Activated CD4-positive, alpha-beta T cell treated with anti-CD3 and anti-CD28 coated beads, Interleukin-2, Interleukin-4, amounts not matched to agents 100 ng/mL and 50 ng/mL, durations not matched to agents 16 hours and 8 hours (primary cell): ENCODE results near the gene ZNF319.
A peak's percentile ranks its signal among the peaks of the same experiment; 100 is the strongest.

Source experiments
- DNase-seq: peaks from one replicate; pipeline ENCODE4 v3.0.0-alpha.2; 2020; ENCODE audit warnings: low spot score

ZNF319 gene

DNA sequence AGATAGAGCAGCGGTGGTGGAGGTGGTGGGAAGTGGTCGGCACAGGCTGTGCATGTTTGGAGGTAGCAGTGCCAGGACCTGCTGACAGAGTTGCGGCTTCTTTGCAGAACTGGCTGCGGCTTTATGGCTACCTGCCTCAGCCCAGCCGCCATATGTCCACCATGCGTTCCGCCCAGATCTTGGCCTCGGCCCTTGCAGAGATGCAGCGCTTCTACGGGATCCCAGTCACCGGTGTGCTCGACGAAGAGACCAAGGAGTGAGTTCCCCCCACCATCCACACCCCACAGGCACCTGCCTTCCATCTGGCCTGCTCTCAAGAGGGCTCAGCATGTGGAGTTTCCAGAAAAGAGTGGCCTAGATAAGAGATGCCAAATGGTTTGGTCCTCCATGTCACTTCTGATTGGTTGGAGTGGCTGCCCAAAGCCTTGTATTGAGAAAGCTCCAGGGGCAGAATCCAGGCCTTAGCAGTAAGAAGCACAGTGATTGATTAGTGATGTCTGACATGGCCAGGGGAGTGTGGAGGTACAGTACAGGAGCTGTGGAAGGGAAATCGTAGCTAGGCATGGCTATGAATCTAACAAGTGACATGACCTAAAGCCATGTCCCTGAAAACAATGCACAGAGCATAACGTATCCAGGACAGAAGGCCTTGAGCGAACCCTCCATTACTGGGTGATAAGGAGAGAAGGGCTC lies 37.0 kb upstream of the ZNF319 start:
- DNase-seq = no peak

DNA sequence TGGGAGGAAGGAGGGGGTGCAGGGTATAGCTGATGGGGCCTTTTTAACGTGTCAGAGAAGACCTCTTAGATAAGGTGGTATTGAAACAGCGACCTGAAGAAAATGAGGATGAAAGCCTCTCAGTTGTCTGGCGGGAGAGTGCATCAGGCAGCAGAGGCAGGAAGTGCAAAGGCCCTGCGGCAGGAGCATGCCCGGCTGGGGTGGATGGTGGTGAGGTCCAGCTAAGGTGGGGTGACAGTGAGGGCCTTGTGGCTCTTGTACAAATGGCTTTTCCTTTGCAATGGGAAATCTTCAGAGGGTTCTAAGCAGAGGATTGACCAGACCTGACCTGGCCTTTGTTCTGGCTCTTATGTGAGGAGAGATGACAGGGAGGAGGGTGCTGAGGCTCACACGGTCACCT lies 36.5 kb upstream of the ZNF319 start:
- DNase-seq = no peak

DNA sequence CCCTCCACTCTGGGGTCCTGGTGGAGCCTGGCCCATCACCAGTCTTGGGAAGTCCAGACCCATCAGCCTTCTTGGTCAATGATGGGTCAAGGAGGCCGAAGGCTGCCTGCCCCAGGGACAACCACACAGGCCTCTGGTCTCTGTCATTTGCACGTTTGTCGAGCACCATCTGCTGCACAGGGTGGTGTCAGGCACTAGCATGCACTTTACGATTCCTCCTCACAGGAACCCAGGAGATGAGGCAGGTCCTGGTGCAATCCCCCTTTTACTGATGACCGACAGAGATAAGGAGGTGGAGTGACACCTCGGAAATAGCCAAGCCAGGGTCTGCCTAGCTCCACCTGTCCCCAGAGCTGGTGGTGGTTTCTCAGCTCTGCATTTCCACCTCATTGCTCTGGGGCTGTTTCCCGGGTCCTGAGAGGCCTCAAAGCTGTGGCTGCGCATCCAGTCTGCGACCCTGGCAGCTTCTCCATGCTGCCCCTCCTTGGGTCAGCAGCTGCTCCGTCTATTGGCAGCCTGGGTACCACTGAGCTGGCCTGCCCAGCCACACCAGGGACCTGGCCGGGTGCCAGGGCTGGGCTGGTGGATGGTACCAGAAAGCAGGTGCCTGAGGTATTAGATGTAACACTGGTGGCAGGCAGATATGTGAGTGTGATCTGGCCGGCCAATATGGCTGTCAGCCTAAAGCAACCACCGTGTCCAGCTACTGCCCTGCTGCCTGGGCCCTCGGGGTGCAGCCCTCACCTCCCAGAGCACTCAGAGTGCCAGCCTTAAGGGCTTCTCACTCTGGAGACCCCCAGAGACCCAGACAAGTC lies 35.1 kb upstream of the ZNF319 start:
- DNase-seq = no peak

DNA sequence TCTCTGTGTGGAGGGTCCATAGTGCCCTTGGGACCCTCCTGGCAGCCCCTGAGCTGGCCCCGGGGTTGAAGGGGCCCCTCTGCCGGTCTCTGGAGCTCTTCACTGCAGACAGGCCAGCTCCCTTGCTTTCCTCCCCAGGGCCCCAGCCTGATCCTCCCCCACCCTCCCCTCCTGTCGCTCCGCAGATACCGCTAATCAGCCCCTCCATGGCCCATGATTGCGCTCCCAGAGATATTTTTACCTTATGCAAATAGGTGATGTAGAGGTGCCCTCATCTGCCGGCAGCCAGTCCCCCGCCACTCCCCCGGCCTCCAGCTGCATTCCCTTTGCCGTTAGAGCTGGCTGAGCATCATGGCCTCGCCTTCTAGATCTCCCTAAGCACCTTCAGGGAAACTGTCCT lies 34.3 kb upstream of the ZNF319 start:
- no peak for DNase-seq

DNA sequence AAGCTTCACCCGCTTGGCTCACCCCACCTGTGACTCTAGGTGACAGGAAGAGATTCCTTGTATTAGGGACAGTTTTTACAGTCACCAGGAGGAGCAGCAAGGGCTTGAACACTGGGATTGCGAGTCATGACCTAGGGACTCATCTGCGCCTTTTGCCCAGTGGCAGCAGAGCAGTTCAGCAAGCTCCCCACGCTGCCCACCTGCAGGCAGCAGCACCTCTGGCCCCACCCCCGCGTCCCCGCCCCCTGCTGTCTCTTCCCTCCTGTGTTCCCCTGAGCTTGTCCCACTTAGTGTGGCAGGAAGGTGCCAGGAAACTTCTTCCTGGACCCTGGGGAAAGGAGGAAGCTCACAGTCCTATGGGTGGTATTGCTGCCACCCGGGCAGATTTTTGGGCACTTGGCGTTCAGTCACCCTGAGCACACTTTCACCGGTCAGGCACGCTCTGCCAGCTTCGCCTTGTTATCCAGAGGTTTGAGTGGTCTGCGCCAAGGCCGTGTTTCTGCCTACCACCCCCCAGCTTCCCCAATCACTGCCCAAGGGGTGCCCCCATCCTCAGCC lies 33.7 kb upstream of the ZNF319 start:
- DNase-seq = no peak

DNA sequence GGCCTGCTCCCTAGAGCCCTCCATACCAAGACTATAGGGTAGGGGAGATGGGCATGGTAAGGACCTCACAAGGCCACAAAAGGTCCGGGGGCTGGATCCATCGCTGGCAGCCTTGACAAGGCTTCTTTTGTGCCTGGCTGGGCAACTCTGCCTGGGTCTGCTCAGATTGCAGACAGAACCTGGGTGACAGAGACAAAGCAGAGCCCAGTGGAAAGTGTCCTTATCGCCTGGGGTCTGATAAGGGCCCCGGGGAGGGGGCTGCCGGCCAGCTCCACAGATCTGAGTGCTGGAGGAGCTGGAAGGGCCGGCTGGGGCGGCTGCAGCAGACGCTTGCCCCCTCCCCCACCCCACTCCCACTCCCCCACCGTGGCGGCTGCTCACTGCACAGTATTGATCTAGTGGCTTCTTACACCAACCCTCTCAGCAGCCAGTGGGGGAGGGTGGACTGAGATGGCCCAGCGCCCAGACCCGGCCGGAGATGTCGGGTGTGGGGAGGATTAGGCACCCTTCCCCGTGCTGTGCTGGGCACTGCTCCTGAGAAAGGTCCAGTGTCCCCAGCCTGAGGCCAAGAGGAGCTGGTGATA lies 32.3 kb upstream of the ZNF319 start:
- DNase-seq = no peak

DNA sequence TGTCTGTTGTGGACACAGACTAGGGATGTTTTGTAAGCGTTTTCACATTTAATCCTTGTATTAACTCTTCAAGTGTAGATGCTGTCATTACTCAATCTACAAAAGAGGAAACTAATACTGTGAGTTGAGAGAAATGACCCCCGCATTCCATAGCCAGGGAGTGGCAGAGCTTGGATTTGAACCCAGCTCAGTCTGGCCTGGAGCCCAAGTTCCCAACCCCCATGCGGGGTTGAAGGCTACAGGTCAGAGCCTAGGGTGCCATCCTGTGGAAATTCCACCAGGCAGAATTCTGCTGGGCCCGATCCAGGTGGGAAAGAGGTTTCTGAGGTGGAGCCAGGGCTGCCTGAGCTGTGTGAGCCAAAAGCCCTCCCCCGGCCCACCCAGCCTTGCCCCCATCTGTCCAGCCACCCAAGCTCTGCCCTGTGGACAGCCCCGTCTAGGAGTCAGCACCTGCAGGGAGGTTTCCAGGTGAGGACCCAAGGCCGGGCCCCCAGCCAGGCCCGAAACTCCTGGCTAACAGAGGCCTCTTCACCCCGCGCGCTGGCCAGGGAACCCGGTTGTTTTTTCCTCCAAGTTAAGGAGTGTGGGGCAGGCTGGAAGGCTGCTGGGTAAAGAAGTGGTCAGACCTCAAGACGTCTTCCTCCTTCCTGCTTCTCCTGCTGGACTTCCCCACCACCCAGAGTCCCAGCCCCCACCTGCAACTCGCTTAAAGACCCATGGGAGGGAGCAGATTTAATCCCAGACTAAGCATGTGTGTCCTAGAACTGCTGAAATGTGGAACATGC lies 30.7 kb upstream of the ZNF319 start:
- no peak for DNase-seq

DNA sequence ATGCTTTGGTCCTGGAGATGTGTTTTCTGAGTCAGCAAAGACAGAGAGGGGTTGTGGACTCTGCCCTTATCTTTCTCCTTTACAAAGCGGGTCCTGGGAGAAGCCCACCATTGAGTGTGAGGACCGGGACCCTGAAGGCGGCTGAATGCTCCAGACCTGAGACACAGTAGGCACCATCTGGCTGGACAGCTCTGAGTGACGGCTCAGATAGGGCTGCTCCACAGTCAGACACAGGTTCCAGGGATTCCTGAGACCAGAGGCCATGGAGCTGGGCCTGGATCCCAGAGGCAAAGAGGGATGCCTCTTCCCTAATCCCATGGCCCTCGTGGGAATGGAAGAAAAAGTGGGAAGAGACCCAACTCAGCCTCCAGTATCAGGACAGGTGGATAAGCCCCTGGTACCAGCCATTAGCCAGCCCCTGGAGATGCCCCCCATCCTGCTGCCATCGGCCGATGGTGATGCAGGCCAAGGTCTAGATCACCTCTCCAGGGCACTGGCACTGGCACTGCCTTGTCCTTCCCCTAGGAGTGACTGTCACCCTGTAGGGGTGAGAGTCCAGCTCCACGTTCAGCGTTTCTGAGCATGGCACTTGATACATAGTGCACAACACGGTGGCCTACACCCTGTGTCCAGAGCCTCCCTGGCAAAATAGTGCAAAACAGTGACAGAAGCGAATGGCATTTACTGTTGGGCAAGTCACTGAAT lies 29.8 kb upstream of the ZNF319 start:
- no peak for DNase-seq

DNA sequence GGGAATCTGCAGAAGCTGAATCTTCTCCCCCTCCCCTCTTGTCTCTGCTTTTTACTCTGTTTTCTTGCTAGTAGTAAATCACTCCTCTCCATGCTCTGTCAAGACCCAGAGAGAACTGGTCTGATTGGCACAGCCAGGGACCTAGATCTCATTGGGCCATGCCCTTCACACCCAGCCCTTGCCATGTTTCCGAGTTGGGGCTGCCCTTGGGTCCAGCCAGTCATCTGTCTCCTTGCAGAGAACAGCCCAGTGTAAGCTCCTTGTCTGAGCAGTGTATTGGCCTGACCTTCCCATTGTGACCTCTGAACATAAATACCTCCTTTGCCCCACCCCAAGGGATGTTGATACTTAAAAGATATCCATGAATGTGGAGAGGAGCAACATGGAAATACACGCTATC lies 28.9 kb upstream of the ZNF319 start:
- no peak for DNase-seq

DNA sequence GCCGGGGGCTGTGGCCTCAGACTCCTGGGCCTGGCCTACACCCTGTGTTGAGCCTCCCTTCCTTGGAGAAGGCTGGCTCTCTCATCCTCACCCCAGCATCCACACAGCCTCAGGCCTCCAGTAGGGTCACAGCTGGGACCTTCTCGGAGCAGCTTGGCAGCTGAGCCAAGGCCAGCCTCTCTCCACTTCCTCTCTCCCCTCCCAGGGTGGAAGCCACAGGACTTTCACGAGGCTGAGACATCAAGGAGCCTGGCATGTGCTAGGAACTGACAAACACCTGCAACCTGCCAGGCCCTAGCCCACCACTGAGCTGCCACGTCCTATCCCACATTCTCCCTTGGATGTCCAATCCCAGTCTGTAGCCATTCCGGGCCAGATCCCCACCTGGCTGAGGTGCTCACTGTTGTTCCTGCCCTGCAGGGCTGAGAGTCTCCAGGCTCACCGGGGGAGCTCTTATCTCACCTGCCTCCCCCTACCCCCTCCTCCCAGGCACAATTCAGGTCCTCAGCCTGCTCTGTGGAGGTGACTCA lies 28.1 kb upstream of the ZNF319 start:
- no peak for DNase-seq

DNA sequence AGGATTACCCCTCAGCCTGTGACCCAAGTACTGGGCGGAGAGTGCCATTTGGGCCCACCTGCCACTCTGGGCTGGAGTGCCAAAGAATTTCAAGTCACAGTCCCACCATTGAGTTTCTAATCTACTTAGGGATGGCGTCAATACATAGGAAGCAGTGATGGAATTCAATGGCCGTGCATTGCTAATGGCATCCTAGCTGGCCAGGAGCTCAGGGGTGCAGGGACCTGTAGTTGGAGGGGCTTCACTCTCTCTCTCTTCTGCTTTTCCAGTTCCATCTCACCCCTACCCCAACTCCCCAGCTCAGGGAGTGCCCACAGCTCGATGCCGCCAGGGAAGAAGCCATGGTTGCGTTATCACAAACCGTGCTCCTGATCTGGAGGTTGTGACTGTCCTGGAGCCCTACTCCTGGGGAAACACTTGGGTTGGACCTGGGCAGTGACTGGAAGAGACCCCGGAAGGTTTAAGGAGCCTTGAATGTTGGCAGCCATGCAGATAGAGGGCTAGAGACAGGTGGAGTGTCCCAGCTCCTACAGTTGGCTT lies 27.5 kb upstream of the ZNF319 start:
- DNase-seq = no peak

DNA sequence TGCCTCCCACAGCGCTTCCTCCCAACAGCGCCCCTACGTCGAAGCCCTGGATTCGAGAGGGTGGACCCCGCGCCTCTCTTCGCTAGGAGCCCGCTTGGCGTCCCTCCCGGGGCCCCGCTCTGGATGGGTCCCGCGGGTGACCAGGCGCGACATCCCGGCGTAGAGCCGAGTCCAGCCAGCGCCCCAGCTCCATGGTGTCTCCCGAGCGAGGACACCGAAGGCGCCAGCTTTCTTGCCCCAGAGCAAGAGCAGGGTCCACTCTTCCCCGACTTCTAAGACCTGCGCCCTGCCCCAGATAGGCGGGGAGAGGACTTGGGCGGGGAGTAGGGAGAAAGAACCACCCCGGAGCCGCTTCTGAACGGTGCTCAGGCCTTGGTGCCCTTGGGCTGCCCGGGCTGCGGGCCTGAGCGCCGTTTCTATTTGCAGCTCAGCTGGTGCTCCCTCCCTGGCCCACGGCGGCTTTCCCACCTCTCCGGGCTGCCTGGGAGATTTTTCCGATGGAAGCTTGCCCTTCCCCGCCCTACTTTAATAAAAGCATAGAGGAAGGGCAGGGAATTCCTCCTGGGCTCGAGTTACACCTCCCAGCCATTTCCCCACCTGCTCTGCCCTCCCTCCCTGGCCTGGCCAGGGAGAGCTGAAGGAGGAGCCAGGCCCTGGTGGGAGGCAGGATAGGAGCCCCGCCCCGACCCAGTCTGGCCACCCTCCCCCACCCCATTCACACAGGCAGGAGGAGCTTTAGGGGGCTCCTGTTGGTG lies 26.9 kb upstream of the ZNF319 start:
- no peak for DNase-seq

DNA sequence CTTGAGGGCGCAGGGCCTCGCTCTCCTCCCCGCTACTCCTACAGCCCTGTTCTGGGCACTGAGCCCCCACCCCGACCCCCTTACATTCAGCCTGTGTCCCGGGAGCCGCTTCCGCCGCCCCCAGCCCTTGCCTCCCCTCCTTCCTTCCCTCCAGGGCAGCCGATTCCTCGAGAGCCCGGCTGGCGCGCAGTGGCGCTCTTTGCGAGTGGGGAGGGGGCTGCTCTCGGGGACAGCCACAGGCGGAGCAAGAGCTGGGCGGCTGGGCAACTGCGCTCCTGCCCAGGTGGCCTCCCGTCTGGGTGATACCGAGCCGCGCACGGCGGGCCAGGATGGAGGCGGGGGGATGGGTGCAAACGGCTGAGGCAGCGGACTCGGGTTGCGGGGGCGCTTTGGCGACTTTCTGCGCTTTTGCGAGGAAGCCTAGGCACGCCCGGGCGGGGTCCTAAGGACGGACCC lies 26.3 kb upstream of the ZNF319 start:
- DNase-seq = no peak

DNA sequence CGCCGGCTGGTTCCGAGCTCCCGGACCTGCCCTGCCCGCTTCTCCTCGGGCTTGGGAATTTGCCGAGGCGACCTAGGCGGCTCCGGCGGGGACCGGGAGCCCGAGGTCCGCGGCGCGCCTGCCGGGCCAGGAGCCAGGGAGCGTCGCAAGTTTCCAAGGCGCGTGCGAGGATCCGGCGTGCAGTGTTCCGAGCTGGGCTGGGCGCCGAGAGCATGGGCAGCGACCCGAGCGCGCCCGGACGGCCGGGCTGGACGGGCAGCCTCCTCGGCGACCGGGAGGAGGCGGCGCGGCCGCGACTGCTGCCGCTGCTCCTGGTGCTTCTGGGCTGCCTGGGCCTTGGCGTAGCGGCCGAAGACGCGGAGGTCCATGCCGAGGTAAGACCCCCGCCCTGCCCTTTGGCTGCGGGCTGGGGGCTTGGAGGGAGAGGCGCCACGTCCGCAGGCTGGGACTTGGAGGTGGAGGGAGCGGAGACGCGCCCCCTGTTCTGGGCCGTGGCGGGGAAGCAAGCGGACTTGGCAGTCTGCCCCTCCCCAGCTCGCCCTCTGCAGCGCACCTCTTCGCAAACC lies 25.8 kb upstream of the ZNF319 start:
- no peak for DNase-seq

DNA sequence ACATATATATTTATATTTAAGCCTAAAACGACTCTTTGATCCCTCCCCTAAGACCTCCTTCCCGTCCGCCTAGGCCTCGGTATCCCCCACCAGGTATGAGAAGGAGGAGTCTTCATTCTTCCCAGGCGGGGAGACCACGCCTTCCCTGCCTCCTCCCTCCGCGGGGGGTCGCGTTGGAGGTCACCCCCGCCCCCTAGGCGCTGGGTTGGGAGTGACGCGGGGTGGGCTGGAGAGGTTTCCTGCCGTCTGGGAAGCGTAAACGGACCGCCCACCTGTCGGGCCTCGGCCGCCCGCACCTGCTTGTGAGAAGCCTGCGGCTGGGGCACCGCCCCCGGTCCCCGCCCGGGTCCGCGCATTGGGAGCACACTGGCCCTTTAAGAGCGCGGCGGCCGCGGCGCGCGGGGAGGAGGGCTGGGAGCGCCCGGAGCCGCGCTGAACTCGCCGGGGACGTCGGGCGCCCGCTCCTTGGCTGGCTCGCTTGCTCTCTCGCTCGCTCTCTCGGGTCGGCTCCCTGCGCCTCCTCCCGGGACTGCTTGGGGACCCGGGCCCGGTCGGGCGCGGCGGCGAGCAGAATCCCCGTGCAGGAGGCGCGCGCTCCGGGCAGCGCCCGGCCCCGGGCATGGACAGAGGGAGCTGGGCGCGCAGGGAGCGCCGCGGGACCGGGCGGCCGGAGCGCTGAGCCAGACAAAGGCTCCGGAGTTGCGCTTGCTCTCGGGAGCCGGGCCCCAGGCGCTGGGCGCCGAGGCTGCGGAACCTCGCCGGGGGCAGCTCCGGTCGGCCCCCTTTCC lies 25.1 kb upstream of the ZNF319 start, which contains the start of gene MMP15:
TSS of gene MMP15 (plus strand) at position 404 of the 788 bp plus-strand sequence. CDS start 597 bp downstream, outside the sequence.
- DNase-seq = peak; percentile 38

DNA sequence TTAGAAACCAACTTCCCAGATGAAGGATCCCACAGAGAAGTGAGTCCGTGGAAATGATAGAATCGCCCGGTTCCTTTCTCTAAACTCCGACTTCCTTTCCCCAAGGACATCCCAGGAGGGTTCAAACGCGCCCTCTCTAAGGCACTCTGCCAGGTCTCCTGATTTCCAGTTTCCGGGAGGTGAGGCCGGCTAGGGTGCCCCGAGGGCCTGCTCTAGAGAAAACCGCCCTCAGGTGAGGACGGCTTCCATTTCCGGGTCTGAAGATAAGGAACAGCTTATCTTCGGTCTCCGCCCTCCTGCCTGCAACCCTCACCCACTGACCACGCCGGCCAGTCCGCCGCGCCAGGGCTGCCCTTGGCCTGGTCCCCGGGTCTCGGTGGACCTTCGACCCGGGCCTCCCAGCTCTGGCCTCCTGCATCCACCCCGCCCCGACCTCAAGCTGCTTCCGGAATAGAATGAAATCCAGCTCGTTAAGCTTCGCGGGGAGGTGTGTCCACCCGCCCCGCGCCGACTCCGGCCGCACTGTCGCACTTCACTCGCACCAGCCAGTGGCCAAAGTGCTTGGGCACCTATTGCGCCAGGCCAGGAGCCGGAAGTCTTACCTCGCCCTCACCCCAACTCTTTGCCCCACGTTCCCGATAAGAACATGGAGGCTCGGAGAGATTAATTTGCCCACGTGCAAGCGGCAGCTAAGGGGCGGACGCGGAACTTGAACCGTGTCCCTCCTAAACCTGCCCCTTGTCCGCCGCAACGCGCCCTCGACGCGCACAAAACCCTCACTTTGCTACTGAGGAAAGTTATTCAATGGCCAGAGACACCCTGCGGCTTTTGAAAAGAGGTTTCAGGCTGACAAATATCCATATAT lies 24.2 kb upstream of the ZNF319 start:
- no peak for DNase-seq

DNA sequence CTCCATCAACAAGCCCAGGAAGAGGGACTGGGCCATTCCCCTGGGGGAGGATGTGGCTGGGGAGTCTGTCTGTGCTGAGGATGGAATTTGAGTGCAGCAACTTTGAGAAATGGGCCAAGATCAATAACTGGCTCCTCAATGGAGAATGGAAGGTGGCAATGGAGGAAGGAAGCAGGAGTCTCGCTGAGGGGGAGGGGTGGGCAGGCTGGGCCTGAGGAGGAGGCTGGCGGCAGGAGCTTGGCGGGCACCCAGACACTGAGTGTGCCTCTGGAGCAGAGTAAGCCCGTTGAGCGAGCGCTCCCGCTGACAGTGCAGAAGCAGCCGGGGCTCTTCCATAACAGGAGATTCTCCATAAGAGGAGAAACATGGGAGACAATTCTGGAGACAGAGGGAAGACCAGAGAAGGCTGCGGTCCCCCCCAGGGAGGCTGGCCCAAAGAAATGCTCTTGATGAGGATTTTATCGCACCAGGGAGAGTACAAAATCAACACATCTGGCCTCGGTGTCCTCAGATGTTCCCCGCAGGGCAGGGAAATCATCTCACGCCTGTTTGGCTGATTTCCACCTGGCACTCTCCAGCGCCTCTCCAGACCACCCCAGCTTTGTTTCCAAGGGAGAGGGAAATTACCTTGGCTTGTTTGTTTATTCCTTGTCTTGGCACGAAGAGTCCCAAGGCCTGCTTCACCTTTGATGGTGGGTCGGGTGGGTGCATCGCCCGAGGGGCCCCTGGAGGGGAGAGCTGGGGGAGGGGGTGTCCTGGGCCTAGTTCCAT lies 22.3 kb upstream of the ZNF319 start:
- DNase-seq = no peak
